C4-2B (cell line): ENCODE measurements around the gene GPR37L1.

ENCODE experiments used
- CTCF ChIP-seq: fragments of 450-650 bp; conservative IDR thresholded peaks from 2 replicates; pipeline ENCODE4 v1.5.1; 2017; ENCODE audit warnings: mild to moderate bottlenecking
- ZFX ChIP-seq: fragments of 450-650 bp; IDR thresholded peaks from 2 replicates; pipeline ENCODE4 v1.6.1; 2017

GRCh38 chr1:202150187-202150586 is 27.5 kb downstream of the GPR37L1 start:
- TF ChIP-seq CTCF (no peak), ZFX (no peak)
